Eye (tissue), 1 donor: Measurements from ENCODE around the gene CAND1.
A peak's percentile ranks its signal among the peaks of the same experiment; 100 is the strongest.

Experiments
- DNase-seq: peaks from one replicate; pipeline ENCODE4 v3.0.0-alpha.2; 2015

The CAND1 gene

DNA sequence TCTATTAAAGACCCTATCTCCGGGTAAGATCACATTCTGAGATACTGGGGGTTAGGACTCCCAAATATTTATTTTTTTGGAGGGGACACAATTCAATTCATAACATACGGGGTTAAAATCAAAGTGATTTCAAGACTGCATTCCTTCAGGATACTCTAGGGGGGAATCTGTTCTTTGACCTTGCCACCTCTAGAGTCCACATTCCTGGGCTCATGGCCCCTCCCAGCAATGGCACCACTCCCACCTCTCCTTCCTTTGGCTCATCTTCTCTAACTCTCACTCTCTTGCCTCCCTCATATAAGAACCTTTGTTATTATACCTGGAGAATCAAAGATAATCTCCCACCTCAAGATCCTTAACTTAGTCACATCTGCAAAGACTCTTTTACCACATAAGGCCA, 79.5 kb downstream of the CAND1 start:
- DNase-seq = no peak

GRCh38 chr12:67352682-67353081, 83.5 kb downstream of the CAND1 start:
- DNase-seq = no peak

- peak; percentile 16 for DNase-seq
These were observed 85.2 kb downstream of the CAND1 start for GRCh38 chr12:67354322-67354721.

- no peak for DNase-seq
These were observed 85.8 kb downstream of the CAND1 start for GRCh38 chr12:67354966-67355365.

- peak; percentile 91 for DNase-seq
These were observed 86.5 kb downstream of the CAND1 start for GRCh38 chr12:67355428-67356379.

- no peak for DNase-seq
These were observed 87.2 kb downstream of the CAND1 start for GRCh38 chr12:67356380-67356774.

GRCh38 chr12:67357376-67358125, 88.4 kb downstream of the CAND1 start:
- no peak for DNase-seq

- peak; percentile 54 for DNase-seq
These were observed 89.7 kb downstream of the CAND1 start for GRCh38 chr12:67358781-67359338.

DNA sequence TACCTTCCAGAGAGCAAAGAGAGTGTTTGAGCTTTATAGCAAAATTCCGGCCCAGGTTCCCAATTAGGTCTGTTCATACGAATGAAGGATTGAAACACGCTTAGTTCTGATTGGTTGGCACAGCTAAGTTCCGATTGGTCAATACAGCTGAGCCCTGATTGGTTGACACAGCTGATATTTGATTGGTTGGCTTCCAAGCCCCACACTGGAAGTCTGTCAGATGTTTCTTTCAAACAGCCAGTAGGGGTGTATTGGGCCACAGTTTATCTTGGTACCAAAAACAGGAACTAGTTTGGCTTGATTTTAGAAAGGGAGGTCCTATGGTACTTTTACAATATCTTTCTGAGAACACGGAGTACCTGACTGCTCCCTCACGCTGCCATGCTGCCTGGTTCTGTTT, 93.4 kb downstream of the CAND1 start:
- DNase-seq = no peak

DNA sequence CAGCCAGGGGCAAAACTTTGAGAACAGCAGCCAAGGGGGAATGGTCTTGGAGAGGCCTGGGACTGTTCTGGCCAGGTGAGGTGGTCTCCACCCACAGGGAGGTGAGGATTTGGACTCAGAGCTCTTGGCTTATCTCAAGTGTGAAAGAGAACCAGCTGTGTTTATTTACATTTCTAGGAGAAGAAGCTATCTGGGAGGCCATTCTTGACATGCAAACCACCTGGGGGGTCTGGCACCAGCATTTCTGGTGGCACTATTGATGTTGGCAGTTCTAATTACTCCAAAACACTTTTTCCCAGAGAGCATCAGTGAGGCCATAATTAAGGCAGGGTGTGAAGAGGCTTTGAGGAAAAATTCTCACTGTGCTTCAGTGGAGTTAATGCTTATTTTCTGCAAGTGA, 95.1 kb downstream of the CAND1 start:
- DNase-seq = no peak

- DNase-seq = no peak
These were observed 96.0 kb downstream of the CAND1 start for GRCh38 chr12:67365131-67365530.

DNA sequence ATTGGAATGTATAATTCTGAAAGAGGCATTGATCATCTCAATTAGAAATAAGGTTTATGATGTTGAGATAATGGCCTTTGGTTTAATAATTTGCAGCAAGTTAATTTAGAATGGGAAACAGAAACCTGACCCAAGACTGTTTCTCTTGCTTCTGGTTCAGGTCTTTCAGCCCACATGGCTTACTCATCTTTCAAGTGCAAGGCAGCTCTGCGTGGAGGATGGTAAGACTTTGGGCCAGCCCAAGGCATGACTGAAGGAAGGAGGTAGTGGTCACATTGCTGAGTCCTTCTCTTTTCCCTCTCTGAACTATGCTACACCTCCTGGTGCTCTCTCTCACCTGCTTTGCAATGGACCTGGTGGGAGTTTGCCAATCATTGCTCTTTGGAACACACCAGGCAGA, 98.7 kb downstream of the CAND1 start:
- DNase-seq = no peak
